MM.1S (cell line): ENCODE results near the gene ATP8B3.

Experiments used
- DNase-seq: peaks from one replicate; pipeline ENCODE4 v3.0.0-alpha.2; 2015
- H2AFZ ChIP-seq: fragments of 300-600 bp; sonication (generic); 2 replicates; pipeline ENCODE4 v1.6.0; 2016; ENCODE audit warnings: antibody characterized with exemption, low read length
- H3F3A ChIP-seq: fragments of 300-600 bp; sonication (generic); 2 replicates; pipeline ENCODE4 v1.6.1; 2016; ENCODE audit warnings: mild to moderate bottlenecking, antibody characterized with exemption, low read length, moderate library complexity, mixed read lengths; ENCODE audit not compliant: insufficient read depth
- H3K27ac ChIP-seq: fragments of 300-600 bp; sonication (generic); 2 replicates; pipeline ENCODE4 v1.5.1; 2016; ENCODE audit warnings: mild to moderate bottlenecking, low read length
- H3K27me3 ChIP-seq: fragments of 300-600 bp; sonication (generic); replicated peaks from 2 replicates; pipeline ENCODE4 v1.6.0; 2016; ENCODE audit warnings: low read length; ENCODE audit not compliant: insufficient read depth
- H3K36me3 ChIP-seq: fragments of 300-600 bp; sonication (generic); replicated peaks from 2 replicates; pipeline ENCODE4 v1.6.1; 2016; ENCODE audit warnings: mild to moderate bottlenecking, low read length, mixed read lengths; ENCODE audit not compliant: insufficient read depth
- H3K4me1 ChIP-seq: fragments of 300-600 bp; sonication (generic); 2 replicates; pipeline ENCODE4 v1.6.1; 2016; ENCODE audit warnings: low read length, mixed read lengths
- H3K4me2 ChIP-seq: fragments of 300-600 bp; sonication (generic); 2 replicates; pipeline ENCODE4 v1.6.0; 2016; ENCODE audit warnings: low read depth, low read length
- H3K4me3 ChIP-seq: fragments of 300-600 bp; sonication (generic); 2 replicates; pipeline ENCODE4 v1.5.1; 2016; ENCODE audit warnings: low read length, mixed read lengths
- H3K79me2 ChIP-seq: fragments of 300-600 bp; sonication (generic); 2 replicates; pipeline ENCODE4 v1.6.1; 2016; ENCODE audit warnings: mixed run types, low read length, mixed read lengths
- H3K9ac ChIP-seq: fragments of 300-600 bp; sonication (generic); 2 replicates; pipeline ENCODE4 v1.6.1; 2016; ENCODE audit warnings: low read length, mixed read lengths
- H3K9me2 ChIP-seq: fragments of 300-600 bp; sonication (generic); replicated peaks from 2 replicates; pipeline ENCODE4 v1.6.1; 2016; ENCODE audit warnings: mild to moderate bottlenecking, low read length, mixed read lengths; ENCODE audit not compliant: insufficient read depth
- H3K9me3 ChIP-seq: fragments of 300-600 bp; sonication (generic); replicated peaks from 2 replicates; pipeline ENCODE4 v1.6.1; 2016; ENCODE audit warnings: mild to moderate bottlenecking, low read length, mixed read lengths; ENCODE audit not compliant: insufficient read depth
- H4K20me1 ChIP-seq: fragments of 300-600 bp; sonication (generic); 2 replicates; pipeline ENCODE4 v1.6.1; 2016; ENCODE audit warnings: mild to moderate bottlenecking, low read length, moderate library complexity, mixed read lengths; ENCODE audit not compliant: insufficient read depth
- EZH2 ChIP-seq: fragments of 300-600 bp; sonication (generic); optimal IDR thresholded peaks from 2 replicates; pipeline ENCODE3; 2017; ENCODE audit warnings: low read depth, mild to moderate bottlenecking, antibody characterized with exemption, low read length, mixed read lengths
- EZH2phosphoT487 ChIP-seq: fragments of 300-600 bp; sonication (generic); IDR thresholded peaks from 2 replicates; pipeline ENCODE4 v1.6.1; 2018; ENCODE audit warnings: antibody characterized with exemption, low read length
- TF ChIP-seq, protein P1 (sequence below): fragments of 300-600 bp; sonication (generic); IDR thresholded peaks from 2 replicates; pipeline ENCODE4 v1.5.1; 2016; ENCODE audit warnings: antibody characterized with exemption, low read length, mixed read lengths

Gene ATP8B3

DNA sequence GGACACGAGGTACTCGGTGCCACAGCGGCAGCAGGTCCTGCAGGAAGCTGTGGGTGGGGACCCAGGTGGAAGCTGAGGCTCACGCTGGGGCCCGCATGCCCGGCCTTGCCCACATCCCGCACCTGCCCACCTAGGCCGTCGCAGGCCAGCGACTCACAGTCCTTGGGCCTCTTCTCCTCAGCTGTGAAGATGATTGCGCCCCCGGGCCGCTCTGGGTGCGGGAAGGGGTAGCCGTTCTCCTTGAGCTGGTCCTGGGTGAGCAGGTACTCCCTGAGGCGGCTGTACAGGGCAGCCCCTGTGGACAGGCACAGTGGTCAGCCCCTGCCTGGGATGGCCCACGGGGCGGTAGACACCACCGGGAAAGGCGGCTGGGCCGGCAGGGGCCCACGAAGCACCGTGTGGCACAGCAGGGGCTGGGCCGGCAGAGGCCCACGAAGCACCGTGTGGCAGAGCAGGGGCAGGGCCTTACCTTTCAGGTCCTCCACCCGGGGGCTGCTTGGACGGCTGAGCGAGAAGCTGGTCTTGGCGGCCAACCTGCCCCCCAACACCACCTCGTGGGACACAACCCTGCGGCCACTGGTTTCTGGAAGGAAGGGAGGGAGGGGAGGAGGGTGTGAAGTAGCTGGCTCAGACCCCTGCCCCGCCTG lies 6.6 kb upstream of the ATP8B3 start:
- no peaks in the 10 kb centered on the region; the same call in 1 of the 2 replicates for H3F3A ChIP-seq
- H3K4me1 ChIP-seq: peaks cover 2% of the 10 kb centered on the region; the same call in 1 of the 2 replicates
- H3K4me2 ChIP-seq: no peak overlapping the region
- H2AFZ ChIP-seq: no peak overlapping the region
- peaks cover 10% of the 10 kb centered on the region for H3K36me3 ChIP-seq
- no peaks in the 10 kb centered on the region for H3K9me3 ChIP-seq
- H3K9me2 ChIP-seq: no peaks in the 10 kb centered on the region
- H3K4me3 ChIP-seq: no peak overlapping the region
- H3K27ac ChIP-seq: no peak overlapping the region
- TF ChIP-seq EZH2 (no peak), EZH2phosphoT487 (no peak)
- TF ChIP-seq, protein P1, sequence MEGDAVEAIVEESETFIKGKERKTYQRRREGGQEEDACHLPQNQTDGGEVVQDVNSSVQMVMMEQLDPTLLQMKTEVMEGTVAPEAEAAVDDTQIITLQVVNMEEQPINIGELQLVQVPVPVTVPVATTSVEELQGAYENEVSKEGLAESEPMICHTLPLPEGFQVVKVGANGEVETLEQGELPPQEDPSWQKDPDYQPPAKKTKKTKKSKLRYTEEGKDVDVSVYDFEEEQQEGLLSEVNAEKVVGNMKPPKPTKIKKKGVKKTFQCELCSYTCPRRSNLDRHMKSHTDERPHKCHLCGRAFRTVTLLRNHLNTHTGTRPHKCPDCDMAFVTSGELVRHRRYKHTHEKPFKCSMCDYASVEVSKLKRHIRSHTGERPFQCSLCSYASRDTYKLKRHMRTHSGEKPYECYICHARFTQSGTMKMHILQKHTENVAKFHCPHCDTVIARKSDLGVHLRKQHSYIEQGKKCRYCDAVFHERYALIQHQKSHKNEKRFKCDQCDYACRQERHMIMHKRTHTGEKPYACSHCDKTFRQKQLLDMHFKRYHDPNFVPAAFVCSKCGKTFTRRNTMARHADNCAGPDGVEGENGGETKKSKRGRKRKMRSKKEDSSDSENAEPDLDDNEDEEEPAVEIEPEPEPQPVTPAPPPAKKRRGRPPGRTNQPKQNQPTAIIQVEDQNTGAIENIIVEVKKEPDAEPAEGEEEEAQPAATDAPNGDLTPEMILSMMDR: no peak
- H3K27me3 ChIP-seq: no peaks in the 10 kb centered on the region
- H4K20me1 ChIP-seq: no peaks in the 10 kb centered on the region
- no peak for DNase-seq
- H3K9ac ChIP-seq: no peak overlapping the region
- peaks cover 3% of the 10 kb centered on the region; the same call in 1 of the 2 replicates for H3K79me2 ChIP-seq

DNA sequence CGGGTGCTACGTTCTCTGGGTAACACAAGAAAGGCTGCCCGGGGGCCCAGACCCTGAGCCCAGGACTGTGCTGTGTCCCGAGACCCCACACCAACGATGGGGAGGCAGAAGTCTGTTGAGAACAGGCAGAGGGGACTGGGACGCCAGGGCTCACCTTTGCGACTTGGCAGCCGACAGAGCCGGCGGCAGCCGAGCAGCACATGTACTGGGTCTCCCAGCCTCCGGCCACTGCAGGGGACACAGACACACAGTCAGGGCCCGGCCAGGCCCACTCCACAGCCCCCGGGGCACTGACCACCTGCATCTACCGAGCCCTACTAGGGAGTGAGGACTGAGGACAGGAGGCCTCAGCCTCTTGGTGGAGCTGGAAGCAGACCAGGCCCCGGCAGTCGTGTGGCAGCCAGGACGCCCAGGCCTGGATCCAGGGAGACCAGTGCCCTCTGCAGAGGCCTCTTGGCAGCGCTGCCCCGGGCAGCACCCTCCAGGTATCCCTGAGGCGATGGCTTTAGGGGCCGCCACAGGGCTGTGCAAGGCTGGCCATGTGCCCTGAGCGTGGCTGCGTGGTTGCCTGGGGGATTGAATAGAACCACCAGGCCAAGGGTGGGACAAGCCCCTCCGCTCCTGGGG lies 5.6 kb upstream of the ATP8B3 start:
- H2AFZ ChIP-seq: no peak overlapping the region
- H3K9me3 ChIP-seq: no peaks in the 10 kb centered on the region
- no peaks in the 10 kb centered on the region for H3K27me3 ChIP-seq
- DNase-seq: no peak
- H3K4me1 ChIP-seq: peaks cover 7% of the 10 kb centered on the region
- no peak for TF ChIP-seq EZH2phosphoT487
- no peak for TF ChIP-seq EZH2
- TF ChIP-seq, protein P1: no peak
- H3K36me3 ChIP-seq: peaks cover 10% of the 10 kb centered on the region
- H3K9ac ChIP-seq: no peak overlapping the region
- H3K9me2 ChIP-seq: no peaks in the 10 kb centered on the region
- H3K4me3 ChIP-seq: no peak overlapping the region
- no peak overlapping the region for H3K27ac ChIP-seq
- H3K4me2 ChIP-seq: no peak overlapping the region
- H3F3A ChIP-seq: no peaks in the 10 kb centered on the region; the same call in 1 of the 2 replicates
- H3K79me2 ChIP-seq: peaks cover under 1% of the 10 kb centered on the region; the same call in 1 of the 2 replicates
- no peaks in the 10 kb centered on the region for H4K20me1 ChIP-seq

DNA sequence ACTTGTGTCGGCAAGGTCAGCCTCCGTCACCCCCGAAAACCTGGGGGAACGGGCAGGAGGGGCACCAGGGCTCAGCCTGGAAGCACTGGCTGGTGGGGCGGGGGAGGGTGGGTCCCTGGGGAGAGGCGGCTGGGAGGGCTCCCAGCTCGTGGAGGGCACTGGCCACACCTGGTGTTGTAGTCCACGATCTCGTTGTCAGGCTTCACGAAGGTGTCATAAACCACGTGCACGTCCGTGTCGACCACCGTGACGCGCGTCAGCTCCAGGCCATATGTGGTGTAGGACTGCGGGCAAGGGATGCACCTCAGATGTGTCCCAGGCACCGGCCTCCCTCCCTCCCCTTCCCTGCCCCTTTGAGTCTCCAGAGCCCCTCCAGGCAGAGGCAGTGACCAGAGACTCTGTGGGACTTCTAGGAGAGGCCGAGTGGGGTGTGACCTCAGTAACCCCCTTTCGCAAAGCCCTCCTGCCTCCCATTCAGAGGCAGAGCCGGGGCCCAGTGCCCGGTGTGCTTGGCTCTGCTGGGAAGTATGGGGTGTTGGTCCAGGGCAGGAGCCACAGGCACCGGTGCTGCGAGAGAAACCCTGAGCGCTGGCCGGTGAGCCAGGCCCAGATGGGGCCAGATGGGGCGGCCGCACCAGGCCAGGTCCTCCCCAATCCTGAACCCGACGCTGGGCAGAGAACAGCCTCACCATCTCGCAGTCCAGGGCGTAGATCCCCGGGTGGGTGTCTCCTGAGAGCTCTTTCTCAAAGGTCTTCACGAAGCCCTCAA lies 4.6 kb upstream of the ATP8B3 start:
- no peak overlapping the region for H3K4me3 ChIP-seq

More for the DNA sequence above, 4.6 kb upstream of the ATP8B3 start:
- Histone ChIP-seq H3K79me2 (no peaks in the 10 kb centered on the region), H2AFZ (no peak overlapping the region), H3K9me3 (no peaks in the 10 kb centered on the region), H3K4me2 (no peak overlapping the region), H4K20me1 (no peaks in the 10 kb centered on the region), H3K9ac (no peak overlapping the region), H3K27ac (no peak overlapping the region), H3F3A (no peaks in the 10 kb centered on the region; the same call in 1 of the 2 replicates), H3K36me3 (peaks cover 10% of the 10 kb centered on the region), H3K9me2 (no peaks in the 10 kb centered on the region), H3K27me3 (peaks cover 4% of the 10 kb centered on the region), H3K4me1 (peaks cover 7% of the 10 kb centered on the region)
- TF ChIP-seq EZH2phosphoT487 (no peak), EZH2 (no peak)
- TF ChIP-seq, protein P1: no peak
- DNase-seq: no peak
